Activated CD4-positive, alpha-beta memory T cell treated with anti-CD3 and anti-CD28 coated beads, Interleukin-2, amount 10 ng/mL, durations not matched to agents 7 days and 5 days (primary cell): ENCODE results near the gene COQ5. TPM values are rescaled to one million over a fixed set of nuclear protein-coding genes. Genes with fewer than 3 reads are reported as not detected.
"Not testable (repeated sequence)": the region's sequence is repeated elsewhere in the genome, so short reads cannot be mapped to it uniquely, and the experiment has no call there.

Experiments used
- CTCF ChIA-PET: fragments of 350-600 bp; sonication (Branson Sonifier 250); formaldehyde crosslinking; loops from one replicate; lab custom pipeline; 2021; ENCODE audit warnings: antibody characterized with exemption, inconsistent platforms; lab: Charles Lee
- POLR2A ChIA-PET: fragments of 350-600 bp; sonication (Branson Sonifier 250); formaldehyde crosslinking; loops from one replicate; lab custom pipeline; 2021; ENCODE audit warnings: antibody characterized with exemption; lab: Charles Lee
- DNase-seq: peaks from one replicate; pipeline ENCODE4 v3.0.0-alpha.2; 2020
- H3K27ac Mint-ChIP-seq: one replicate; pipeline ENCODE4 v1.8.0; 2021; ENCODE audit warnings: mild to moderate bottlenecking, mixed read lengths
- H3K27me3 Mint-ChIP-seq: one replicate; pipeline ENCODE4 v1.8.0; 2021; ENCODE audit warnings: mixed read lengths
- H3K36me3 Mint-ChIP-seq: one replicate; pipeline ENCODE4 v1.8.0; 2021; ENCODE audit warnings: low read depth, mixed read lengths
- H3K4me1 Mint-ChIP-seq: one replicate; pipeline ENCODE4 v1.8.0; 2021; ENCODE audit warnings: mixed read lengths
- H3K4me3 Mint-ChIP-seq: one replicate; pipeline ENCODE4 v1.8.0; 2021; ENCODE audit warnings: mild to moderate bottlenecking, mixed read lengths
- H3K9me3 Mint-ChIP-seq: one replicate; pipeline ENCODE4 v1.8.0; 2021; ENCODE audit warnings: mixed read lengths
- total RNA-seq, 2 experiments: library from RNA; stranded (reverse); gene quantifications; one replicate each; pipeline ENCODE4 v1.2.3, GENCODE V29; 2021

COQ5 gene
- total RNA-seq, 2 experiments from 2014 or later, result 30.3 to 30.8 TPM

DNA sequence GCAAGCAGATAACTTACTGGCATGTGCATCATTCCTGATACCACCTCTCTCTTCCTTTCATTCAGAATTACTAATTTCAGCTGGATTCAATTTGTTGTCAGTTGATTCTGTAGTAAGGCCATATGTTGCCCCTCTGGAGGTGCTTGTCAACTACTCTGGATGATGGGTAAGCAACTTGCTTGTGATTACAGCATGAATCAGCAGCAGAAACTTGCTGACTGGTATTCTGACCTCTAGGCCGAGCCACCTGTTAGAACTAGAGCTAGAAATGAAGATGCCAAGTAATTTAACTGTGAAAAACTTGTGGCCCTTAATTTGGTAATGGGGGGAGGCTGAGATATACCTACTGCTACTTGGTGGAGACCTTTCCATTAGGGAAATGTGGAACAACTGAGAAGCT, 10.3 kb upstream of the COQ5 start:
- Mint-ChIP-seq H3K27ac (peak overlapping the region; percentile 93), H3K9me3 (no peaks in the 10 kb centered on the region), H3K36me3 (peaks cover 68% of the 10 kb centered on the region), H3K4me3 (peak overlapping the region; percentile 88), H3K27me3 (no peaks in the 10 kb centered on the region), H3K4me1 (peaks cover 52% of the 10 kb centered on the region)
- CTCF ChIA-PET, result interaction anchor here (0.7 to 1.6 kb wide), 3 partner anchors 22 to 212 kb away, joined by 3 to 5 read pairs (median 3); no protein-coding TSS in a partner anchor
- POLR2A ChIA-PET, result interaction anchor here (0.6 to 3.7 kb wide), 8 partner anchors 10 to 495 kb away, joined by 3 to 33 read pairs (median 10); partner anchors contain the start of genes COQ5, DYNLL1, POP5 and RNU4-2
- DNase-seq, result no peak

DNA sequence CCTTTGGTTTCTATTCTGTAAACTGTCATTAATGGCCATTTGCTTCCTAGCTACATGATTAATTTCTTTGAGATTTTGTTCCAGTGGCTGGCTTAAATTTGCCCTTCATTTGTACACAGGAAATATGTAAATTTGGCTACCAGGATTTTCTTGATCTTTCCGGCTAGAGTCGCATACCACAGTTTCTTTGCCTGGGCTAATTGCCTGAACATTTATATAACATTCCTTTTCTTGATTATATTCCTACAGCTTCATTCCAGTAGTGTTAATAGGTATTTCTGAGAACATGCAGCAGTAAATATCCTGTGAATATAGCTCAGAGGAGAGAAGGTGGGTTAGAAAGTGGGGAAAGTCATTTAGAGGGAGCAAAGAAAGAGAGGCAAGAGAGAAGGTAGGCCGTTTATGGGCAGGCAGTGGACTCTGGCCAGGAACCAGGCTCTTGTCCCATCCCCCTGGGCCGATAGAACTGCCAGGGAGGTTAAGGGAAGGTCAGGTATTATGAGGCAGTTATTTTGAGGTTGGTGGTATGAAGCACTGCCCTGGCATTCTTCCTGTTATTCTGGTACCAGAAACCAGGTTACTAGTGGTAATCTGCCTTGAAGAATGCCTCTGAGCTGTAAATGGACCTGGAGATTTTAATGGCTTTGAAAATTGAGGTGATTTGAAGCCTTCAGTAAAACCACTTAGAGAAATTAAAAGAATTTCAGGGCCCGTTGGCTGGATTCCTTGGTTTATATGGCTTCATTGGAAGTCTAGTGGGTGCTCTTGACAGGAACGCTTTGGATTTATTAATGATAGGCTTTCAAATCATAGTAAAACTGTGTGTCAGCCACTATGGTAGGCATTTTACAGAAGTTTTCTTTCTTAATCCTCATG, 9.6 kb upstream of the COQ5 start:
- peak overlapping the region; percentile 93 for H3K27ac Mint-ChIP-seq
- H3K27me3 Mint-ChIP-seq, result no peaks in the 10 kb centered on the region
- ChIA-PET CTCF (interaction anchor here (1.2 to 1.8 kb wide), 4 partner anchors 22 to 521 kb away, joined by 3 to 5 read pairs (median 4); no protein-coding TSS in a partner anchor), POLR2A (interaction anchor here (0.6 to 3.7 kb wide), 15 partner anchors 9 to 814 kb away, joined by 3 to 33 read pairs (median 4); partner anchors contain the start of genes ANAPC5, COQ5, DYNLL1 and POP5)
- H3K4me1 Mint-ChIP-seq, result peaks cover 55% of the 10 kb centered on the region
- peaks cover 65% of the 10 kb centered on the region for H3K36me3 Mint-ChIP-seq
- no peaks in the 10 kb centered on the region for H3K9me3 Mint-ChIP-seq
- DNase-seq, result no peak
- H3K4me3 Mint-ChIP-seq, result peak overlapping the region; percentile 88

DNA sequence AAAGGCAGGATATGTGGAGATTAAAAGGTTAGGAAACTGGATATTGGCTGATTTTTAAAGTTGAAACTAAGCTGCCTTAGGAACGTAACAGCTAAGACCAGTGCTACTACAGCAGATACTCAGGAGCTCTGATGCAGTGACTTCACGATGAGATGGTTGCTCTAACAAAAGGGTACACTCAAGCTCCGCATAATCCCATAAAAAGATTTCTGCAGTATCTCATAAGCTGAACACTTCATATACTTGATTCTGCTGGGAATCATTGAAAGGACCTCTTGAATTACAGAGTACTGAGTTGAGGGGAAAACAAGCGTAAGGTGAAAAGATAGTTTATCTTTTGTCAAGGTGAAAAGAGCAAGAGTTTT, 8.9 kb upstream of the COQ5 start:
- no peak for DNase-seq
- CTCF ChIA-PET, result interaction anchor here (0.9 to 2.0 kb wide), 5 partner anchors 23 to 522 kb away, joined by 3 to 9 read pairs (median 4); partner anchors contain the start of genes POP5 and SRSF9
- H3K36me3 Mint-ChIP-seq, result peaks cover 64% of the 10 kb centered on the region
- no peaks in the 10 kb centered on the region for H3K9me3 Mint-ChIP-seq
- peaks cover 58% of the 10 kb centered on the region for H3K4me1 Mint-ChIP-seq
- peak overlapping the region; percentile 93 for H3K27ac Mint-ChIP-seq
- peak overlapping the region; percentile 88 for H3K4me3 Mint-ChIP-seq
- no peaks in the 10 kb centered on the region for H3K27me3 Mint-ChIP-seq
- POLR2A ChIA-PET, result interaction anchor here (0.7 to 3.7 kb wide), 13 partner anchors 8 to 814 kb away, joined by 3 to 33 read pairs (median 4); partner anchors contain the start of genes ANAPC5, COQ5, DYNLL1 and POP5

DNA sequence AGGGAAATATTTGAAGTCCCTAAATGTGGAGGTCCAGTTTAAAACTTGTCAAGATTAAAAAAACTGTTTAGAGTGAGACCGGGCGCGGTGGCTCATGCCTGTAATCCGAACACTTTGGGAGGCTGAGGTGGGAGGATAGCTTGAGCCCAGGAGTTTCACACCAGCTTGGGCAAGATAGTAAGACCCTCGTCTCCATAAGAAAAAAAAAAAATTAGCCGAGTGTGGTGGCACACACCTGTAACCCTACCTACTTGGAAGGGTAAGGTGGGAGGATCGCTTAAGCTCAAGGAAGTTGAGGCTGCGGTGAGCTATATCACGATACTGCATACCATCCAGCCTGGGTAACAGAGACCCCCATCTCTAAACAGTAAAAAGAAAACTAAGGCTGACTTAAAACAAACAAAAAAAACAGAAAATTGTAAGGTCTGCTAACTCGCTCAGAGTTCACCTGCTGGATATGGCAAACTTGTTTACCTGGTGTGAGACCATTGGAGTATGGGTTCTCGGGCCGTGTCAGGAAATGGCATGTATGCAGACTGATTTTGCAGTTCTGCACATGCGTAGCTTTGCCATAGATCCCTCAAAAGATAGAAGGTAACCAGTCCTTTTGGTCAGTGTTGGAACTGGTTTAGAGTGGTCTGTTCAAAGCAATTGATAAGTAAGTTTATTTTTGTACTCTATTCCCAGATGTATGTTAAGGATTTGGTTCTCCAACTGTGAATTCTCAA, 7.3 kb upstream of the COQ5 start:
- Mint-ChIP-seq H3K9me3 (no peaks in the 10 kb centered on the region), H3K27me3 (no peaks in the 10 kb centered on the region), H3K36me3 (peaks cover 57% of the 10 kb centered on the region), H3K4me1 (peaks cover 61% of the 10 kb centered on the region), H3K4me3 (peak overlapping the region; percentile 88), H3K27ac (peak overlapping the region; percentile 93)
- CTCF ChIA-PET, result interaction anchor here (0.7 to 2.5 kb wide), 6 partner anchors 35 to 524 kb away, joined by 3 to 12 read pairs (median 6); partner anchors contain the start of genes DYNLL1, POP5 and SRSF9
- POLR2A ChIA-PET, result interaction anchor here (0.7 to 3.0 kb wide), 10 partner anchors 10 to 524 kb away, joined by 3 to 16 read pairs (median 4); partner anchors contain the start of genes DYNLL1, POP5, RAB35 and RNU4-2
- peak; percentile 47 for DNase-seq

DNA sequence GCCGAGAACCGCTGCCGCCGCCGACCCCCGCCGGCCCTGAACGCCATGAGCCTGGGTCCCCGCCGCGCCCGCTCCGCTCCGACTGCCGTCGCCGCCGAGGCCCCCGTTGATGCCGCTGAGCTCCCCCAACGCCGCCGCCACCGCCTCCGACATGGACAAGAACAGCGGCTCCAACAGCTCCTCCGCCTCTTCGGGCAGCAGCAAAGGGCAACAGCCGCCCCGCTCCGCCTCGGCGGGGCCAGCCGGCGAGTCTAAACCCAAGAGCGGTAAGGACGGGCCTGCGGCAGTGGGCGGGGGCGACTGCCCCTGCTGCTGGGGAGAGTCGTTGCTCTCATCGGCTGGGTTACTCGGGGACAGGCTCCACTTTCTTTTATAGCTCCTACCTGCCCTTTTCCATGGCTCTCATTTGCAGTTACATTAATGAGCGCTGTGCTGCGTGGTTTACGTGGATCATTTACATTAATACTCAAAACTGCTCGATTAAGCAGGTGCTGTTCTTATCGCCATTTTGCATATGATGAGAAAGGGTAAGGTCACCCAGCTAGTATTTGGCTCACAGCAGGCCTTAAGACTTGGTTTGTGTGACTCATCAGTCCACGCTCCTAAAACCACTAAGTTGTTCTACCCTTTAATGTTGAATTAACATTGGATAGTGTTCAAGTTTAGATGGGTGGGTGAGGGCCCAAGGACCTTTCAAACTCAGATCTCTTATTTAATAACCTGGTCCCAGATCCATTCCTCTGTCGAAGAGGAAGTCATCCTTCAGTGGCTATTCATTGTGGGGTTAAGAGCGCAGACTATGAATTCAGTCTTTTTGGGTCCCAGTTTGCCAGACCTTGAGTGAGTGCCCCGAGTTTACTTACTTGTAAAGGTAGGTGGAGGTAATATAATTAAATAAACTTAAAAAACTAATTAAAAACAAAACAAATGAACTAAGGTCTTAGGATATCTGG, 6.0 kb upstream of the COQ5 start:
- H3K4me1 Mint-ChIP-seq, result peaks cover 51% of the 10 kb centered on the region
- CTCF ChIA-PET, result interaction anchor here (0.5 to 2.5 kb wide), 5 partner anchors 46 to 66 kb away, joined by 3 to 12 read pairs (median 4); partner anchors contain the start of genes POP5 and SRSF9
- no peaks in the 10 kb centered on the region for H3K9me3 Mint-ChIP-seq
- POLR2A ChIA-PET, result interaction anchor here (0.6 to 3.0 kb wide), 18 partner anchors 11 to 334 kb away, joined by 3 to 16 read pairs (median 4); partner anchors contain the start of genes DYNLL1, POP5, RNU4-2 and RPLP0
- H3K27me3 Mint-ChIP-seq, result no peaks in the 10 kb centered on the region
- DNase-seq, result peak; percentile 58
- peak overlapping the region; percentile 93 for H3K27ac Mint-ChIP-seq
- H3K4me3 Mint-ChIP-seq, result peak overlapping the region; percentile 88
- H3K36me3 Mint-ChIP-seq, result peaks cover 47% of the 10 kb centered on the region

DNA sequence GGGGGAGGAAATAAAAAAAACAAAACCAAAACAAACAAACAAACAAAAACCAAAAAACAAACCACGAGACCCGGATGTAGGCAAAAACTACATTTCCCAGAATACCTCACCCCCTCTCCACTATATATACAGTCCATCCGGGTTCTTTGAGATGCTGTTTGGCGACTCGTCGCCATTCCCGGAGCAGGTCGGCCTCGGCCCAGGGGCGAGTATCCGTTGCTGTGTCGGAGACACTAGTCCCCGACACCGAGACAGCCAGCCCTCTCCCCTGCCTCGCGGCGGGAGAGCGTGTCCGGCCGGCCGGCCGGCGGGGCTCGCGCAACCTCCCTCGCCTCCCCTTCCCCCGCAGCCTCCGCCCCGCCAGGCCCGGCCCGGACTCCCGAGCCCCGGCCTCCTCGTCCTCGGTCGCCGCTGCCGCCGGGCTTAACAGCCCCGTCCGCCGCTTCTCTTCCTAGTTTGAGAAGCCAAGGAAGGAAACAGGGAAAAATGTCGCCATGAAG, 5.3 kb upstream of the COQ5 start, which contains the start of gene RNF10:
Gene RNF10 (plus strand): TSS at position 154 of the 500 bp plus-strand sequence. CDS start 456 bp downstream, outside the sequence.
- H3K36me3 Mint-ChIP-seq, result peaks cover 42% of the 10 kb centered on the region
- H3K27me3 Mint-ChIP-seq, result no peaks in the 10 kb centered on the region
- peak within 1 kb of the TSS; percentile 93 for H3K27ac Mint-ChIP-seq
- CTCF ChIA-PET, result interaction anchor here (0.5 to 2.5 kb wide), 3 partner anchors 47 to 59 kb away, joined by 3 to 12 read pairs (median 4); partner anchors contain the start of gene POP5
- H3K9me3 Mint-ChIP-seq, result no peaks in the 10 kb centered on the region
- H3K4me3 Mint-ChIP-seq, result peak within 1 kb of the TSS; percentile 88
- H3K4me1 Mint-ChIP-seq, result peaks cover 52% of the 10 kb centered on the region
- peak; percentile 78 for DNase-seq
- POLR2A ChIA-PET, result interaction anchor here (0.7 to 3.0 kb wide), 12 partner anchors 12 to 333 kb away, joined by 3 to 16 read pairs (median 6); partner anchors contain the start of genes DYNLL1, POP5, RNU4-2 and RPLP0

DNA sequence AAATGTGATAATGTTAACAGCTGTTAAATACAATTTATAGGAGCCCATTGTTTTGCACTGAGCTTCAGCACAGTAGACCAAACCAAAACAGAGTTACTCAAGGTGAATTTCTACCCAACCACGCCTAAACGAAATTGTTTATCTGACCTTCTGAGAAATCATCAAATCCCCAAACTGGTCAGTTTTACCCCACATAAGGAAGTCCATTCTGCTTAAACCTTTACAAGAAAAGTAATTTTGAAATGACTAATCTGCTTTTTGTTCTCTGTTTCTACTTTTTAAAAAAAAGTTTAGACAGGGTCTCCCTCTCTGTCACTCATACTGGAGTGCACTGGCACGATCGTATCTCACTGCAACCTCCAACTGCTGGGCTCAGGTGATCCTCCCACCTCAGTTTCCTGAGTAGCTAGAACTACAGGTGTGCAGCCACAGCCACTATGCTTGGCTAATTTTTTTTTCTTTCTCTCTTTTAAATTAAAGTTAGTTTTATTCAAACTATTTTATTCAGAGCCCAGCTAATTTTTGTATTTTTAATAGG, 3.8 kb upstream of the COQ5 start:
- no peak overlapping the region for H3K27ac Mint-ChIP-seq
- CTCF ChIA-PET, result interaction anchor here (1.2 kb wide), 1 partner anchor 69 kb away, joined by 3 read pairs; no protein-coding TSS in a partner anchor
- peaks cover 47% of the 10 kb centered on the region for H3K4me1 Mint-ChIP-seq
- no peaks in the 10 kb centered on the region for H3K9me3 Mint-ChIP-seq
- POLR2A ChIA-PET, result interaction anchor here (0.8 to 1.8 kb wide), 3 partner anchors 65 to 868 kb away, joined by 3 to 12 read pairs (median 3); partner anchors contain the start of genes RNU4-1 and RNU4-2
- H3K4me3 Mint-ChIP-seq, result no peak overlapping the region
- H3K27me3 Mint-ChIP-seq, result no peaks in the 10 kb centered on the region
- no peak for DNase-seq
- peaks cover 30% of the 10 kb centered on the region for H3K36me3 Mint-ChIP-seq

DNA sequence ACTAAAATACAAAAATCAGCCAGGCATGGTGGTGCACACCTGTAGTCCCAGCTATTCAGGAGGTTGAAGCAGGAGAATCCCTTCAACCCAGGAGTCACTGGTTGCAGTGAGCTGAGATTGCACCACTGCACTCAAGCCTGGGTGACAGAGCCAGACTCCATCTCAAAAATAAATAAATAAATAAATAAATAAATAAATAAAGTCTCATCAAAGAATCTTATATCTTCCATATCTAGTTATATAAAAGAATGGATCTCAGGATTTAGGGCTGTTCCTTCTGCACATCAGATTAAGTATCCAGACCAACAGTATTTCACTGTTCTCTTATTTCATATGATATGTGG, 1.4 kb upstream of the COQ5 start:
- Mint-ChIP-seq H3K36me3 (peaks cover 12% of the 10 kb centered on the region), H3K4me3 (peak overlapping the region; percentile 100), H3K27ac (peak overlapping the region; percentile 97), H3K4me1 (peaks cover 31% of the 10 kb centered on the region)
- CTCF ChIA-PET, H3K9me3 Mint-ChIP-seq, H3K27me3 Mint-ChIP-seq, DNase-seq: not testable (repeated sequence)
- POLR2A ChIA-PET, result interaction anchor here (2.0 kb wide), 1 partner anchor 8 kb away, joined by 33 read pairs; no protein-coding TSS in a partner anchor

DNA sequence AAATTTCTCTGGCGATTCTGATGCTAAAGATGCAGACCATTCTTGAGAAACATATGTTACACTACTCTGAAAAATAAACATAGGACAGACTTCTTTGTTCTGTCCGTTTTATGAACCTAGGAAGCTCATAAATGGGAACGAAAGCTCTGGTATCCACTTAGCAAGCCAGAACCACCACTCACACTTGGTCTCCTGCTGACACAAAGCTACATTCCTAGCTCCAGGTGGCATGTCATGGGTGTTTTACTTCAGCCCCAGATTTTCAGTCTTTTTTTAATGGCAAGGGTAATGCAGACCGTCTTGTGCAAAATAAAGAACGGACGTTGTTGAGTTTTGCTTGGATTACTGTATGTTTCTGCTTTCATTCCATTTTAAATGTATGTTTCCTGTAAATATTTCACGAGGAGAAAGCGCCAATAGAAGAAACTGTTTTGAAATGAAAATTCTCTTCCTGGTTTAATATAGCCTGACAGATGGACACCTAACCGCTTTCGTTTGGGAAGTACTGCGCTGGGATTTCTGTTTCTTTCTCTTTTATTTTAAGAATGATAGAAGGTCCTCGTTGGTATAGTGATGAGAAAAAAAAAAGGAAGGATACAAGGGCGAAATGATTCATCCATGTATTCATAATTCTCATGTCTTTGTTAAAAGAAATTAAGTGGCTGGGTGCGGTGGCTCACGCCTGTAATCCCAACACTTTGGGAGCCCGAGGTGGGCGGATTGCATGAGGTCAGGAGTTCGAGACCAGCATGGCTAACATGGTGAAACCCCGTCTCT, 871 bp upstream of the COQ5 start:
- H3K27ac Mint-ChIP-seq, result peak overlapping the region; percentile 97
- POLR2A ChIA-PET, result interaction anchor here (0.6 to 3.6 kb wide), 10 partner anchors 9 to 332 kb away, joined by 3 to 33 read pairs (median 9); partner anchors contain the start of genes DYNLL1, RNU4-1 and RNU4-2
- CTCF ChIA-PET, result interaction anchor here (1.0 to 1.7 kb wide), 2 partner anchors 53 to 60 kb away, joined by 3 to 4 read pairs; partner anchors contain the start of gene SRSF9
- H3K4me1 Mint-ChIP-seq, result peaks cover 31% of the 10 kb centered on the region
- peak overlapping the region; percentile 100 for H3K4me3 Mint-ChIP-seq
- H3K27me3 Mint-ChIP-seq, result no peaks in the 10 kb centered on the region
- H3K36me3 Mint-ChIP-seq, result peaks cover 8% of the 10 kb centered on the region
- no peak for DNase-seq
- H3K9me3 Mint-ChIP-seq, result no peaks in the 10 kb centered on the region

DNA sequence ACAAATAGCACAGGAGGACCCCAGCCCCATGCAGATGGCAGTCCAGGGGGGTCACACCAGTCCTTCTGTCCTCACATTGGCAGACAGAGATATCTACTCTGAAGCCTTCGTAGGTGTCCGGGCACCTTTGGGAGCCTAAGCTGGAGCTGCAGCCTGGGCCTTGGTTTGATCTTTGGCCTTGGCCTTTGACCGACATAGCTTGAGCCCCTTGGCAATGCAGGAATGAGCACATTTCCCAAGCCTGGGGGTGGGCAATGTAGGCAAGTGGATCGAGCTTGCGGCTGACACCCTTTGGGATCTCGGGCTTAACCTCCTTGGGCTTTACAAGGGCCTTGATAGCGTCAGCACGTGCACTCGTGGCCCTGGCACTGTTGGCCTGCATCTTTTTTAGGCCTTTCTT, 6.4 kb downstream of the COQ5 start:
- no peak for DNase-seq
- H3K4me1 Mint-ChIP-seq, result peaks cover 4% of the 10 kb centered on the region
- CTCF ChIA-PET, result no interaction called here
- H3K27ac Mint-ChIP-seq, result no peak overlapping the region
- H3K9me3 Mint-ChIP-seq, result no peaks in the 10 kb centered on the region
- H3K4me3 Mint-ChIP-seq, result no peak overlapping the region
- peaks cover 7% of the 10 kb centered on the region for H3K36me3 Mint-ChIP-seq
- POLR2A ChIA-PET, result interaction anchor here (1.3 kb wide), 1 partner anchor 26 kb away, joined by 3 read pairs; the partner anchor contains the start of gene DYNLL1
- no peaks in the 10 kb centered on the region for H3K27me3 Mint-ChIP-seq
